ENCODE measurements around the gene MYH16.
"Not testable (repeated sequence)": the region's sequence is repeated elsewhere in the genome, so short reads cannot be mapped to it uniquely, and the experiment has no call there.

MYH16 gene

DNA sequence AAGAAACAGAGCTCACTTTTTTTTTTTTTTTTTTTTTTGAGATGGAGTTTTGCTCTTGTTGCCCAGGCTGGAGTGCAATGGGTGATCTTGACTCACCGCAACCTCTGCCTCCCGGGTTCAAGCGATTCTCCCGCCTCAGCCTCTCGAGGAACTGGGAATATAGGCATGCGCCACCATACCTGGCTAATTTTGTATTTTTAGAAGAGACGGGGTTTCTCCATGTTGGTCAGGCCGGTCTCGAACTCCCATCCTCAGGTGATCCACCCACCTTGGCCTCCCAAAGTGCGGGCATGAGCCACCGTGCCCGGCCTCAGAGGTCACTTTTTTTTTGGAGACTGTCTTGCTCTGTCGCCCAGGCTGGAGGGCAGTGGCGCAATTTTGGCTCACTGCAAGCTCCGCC is 85.9 kb downstream of the MYH16 start:
- DNase-seq: not testable (repeated sequence)

DNA sequence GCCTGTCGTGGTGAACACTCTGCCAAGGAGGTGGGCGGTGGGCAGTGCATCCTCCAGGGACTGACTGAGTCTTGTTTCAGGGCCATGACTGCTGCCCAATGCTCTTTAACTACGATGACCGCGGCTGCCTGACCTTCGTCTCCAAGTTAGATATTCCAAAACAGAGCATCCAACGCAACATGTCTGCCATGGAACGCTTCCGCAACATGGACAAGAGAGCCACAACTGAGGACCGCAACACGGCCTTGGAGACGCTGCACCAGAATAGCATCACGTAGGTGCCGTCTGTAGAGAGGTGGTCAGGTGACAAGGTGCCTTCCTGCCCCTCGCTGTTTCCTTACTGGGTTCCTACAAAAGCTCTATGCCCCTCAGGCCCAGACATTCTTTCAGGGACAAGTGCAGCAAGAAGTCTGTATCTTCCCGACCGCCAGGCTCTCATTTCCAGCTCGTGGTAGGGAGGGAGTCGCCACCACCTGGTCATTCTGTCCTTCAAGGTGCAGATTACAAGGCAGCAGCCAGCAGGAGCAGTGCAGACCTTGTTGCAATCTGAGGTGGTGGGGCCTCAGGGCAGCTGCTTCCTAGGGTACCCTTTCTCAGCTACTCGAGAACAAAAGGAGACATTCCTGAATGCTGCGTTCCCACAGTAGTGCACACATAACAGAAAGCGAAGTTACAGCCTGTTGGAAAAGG is 87.0 kb downstream of the MYH16 start:
- DNase-seq: no peak
